K562 (cell line): ENCODE data around the gene PI4K2A. TPM values are rescaled to one million over a fixed set of nuclear protein-coding genes. Genes with fewer than 3 reads are reported as not detected.

Experiments used
- ASH1L ChIP-seq: fragments of 450-650 bp; IDR thresholded peaks from 2 replicates; pipeline ENCODE4 v1.6.1; 2018; ENCODE audit warnings: borderline replicate concordance, mild to moderate bottlenecking, low read depth; ENCODE audit not compliant: partially characterized antibody
- BRF1 ChIP-seq: IDR thresholded peaks from 3 replicates; pipeline ENCODE4 v1.6.1; 2011; ENCODE audit warnings: borderline replicate concordance, mild to moderate bottlenecking; ENCODE audit not compliant: insufficient read length; ENCODE audit errors: extremely low read depth
- CBX3 ChIP-seq, 2 experiments: IDR thresholded peaks; 1 replicate in 1 of 2; 2 replicates in 1 of 2; pipeline ENCODE4 v1.6.1; 2012; ENCODE audit warnings: inconsistent platforms in 2 of 2, low read length in 2 of 2, borderline replicate concordance in 1 of 2, control low read depth in 1 of 2
- CBX8 ChIP-seq: fragments of 200-600 bp; sonication (generic); IDR thresholded peaks from 2 replicates; pipeline ENCODE4 v1.6.1; 2012; ENCODE audit warnings: borderline replicate concordance, mixed run types, low read depth, mild to moderate bottlenecking, moderate library complexity, mixed read lengths, low read length, control low read depth, inconsistent platforms; ENCODE audit not compliant: poor library complexity, severe bottlenecking; ENCODE audit errors: extremely low read depth
- HBP1 ChIP-seq: fragments of 450-650 bp; formaldehyde crosslinking; IDR thresholded peaks from 2 replicates; pipeline ENCODE4 v1.4.0; 2022; ENCODE audit warnings: missing genetic modification characterization
- HDAC1 ChIP-seq, 2 experiments: fragments of 450-650 bp; IDR thresholded peaks; 2 replicates each; pipeline ENCODE4 v1.6.1; 2016 to 2017; ENCODE audit warnings: inconsistent platforms in 1 of 2, mild to moderate bottlenecking in 1 of 2, moderate library complexity in 1 of 2
- HDAC6 ChIP-seq: IDR thresholded peaks from 2 replicates; pipeline ENCODE4 v1.6.1; 2012; ENCODE audit warnings: low read depth, mild to moderate bottlenecking, control low read depth, inconsistent platforms, low read length, moderate library complexity
- HMGN3 ChIP-seq: IDR thresholded peaks from 2 replicates; pipeline ENCODE4 v1.6.1; 2011; ENCODE audit warnings: borderline replicate concordance, low read depth, mild to moderate bottlenecking, mixed read lengths, low read length; ENCODE audit not compliant: insufficient read length; ENCODE audit errors: extremely low read depth
- KLF16 ChIP-seq: IDR thresholded peaks from 2 replicates; pipeline ENCODE4 v1.6.1; 2016; ENCODE audit warnings: antibody characterized with exemption
- NFIC ChIP-seq: fragments of 450-650 bp; IDR thresholded peaks from 2 replicates; pipeline ENCODE4 v1.6.1; 2017; ENCODE audit warnings: mild to moderate bottlenecking, inconsistent platforms
- PTBP1 ChIP-seq: fragments of 200-400 bp; formaldehyde crosslinking; IDR thresholded peaks from 2 replicates; pipeline ENCODE4 v1.6.1; 2017; ENCODE audit warnings: low read depth, low read length
- RAD51 ChIP-seq: fragments of 450-650 bp; IDR thresholded peaks from 2 replicates; pipeline ENCODE4 v1.7.1; 2016; ENCODE audit warnings: low read depth, mild to moderate bottlenecking, borderline replicate concordance
- SLC30A9 ChIP-seq: fragments of 250-450 bp; sonication (Bioruptor Pico); IDR thresholded peaks from 2 replicates; pipeline ENCODE4 v1.8.0; 2022; ENCODE audit warnings: mild to moderate bottlenecking, moderate library complexity
- SRSF1 ChIP-seq: fragments of 200-400 bp; formaldehyde crosslinking; IDR thresholded peaks from 2 replicates; pipeline ENCODE4 v1.6.1; 2017; ENCODE audit warnings: mild to moderate bottlenecking, low read depth, low read length, moderate library complexity
- U2AF1 ChIP-seq: fragments of 200-400 bp; formaldehyde crosslinking; optimal IDR thresholded peaks from 2 replicates; pipeline ENCODE3; 2017; ENCODE audit warnings: mild to moderate bottlenecking, low read depth, low read length, moderate library complexity
- XRCC3 ChIP-seq: fragments of 450-650 bp; IDR thresholded peaks from 2 replicates; pipeline ENCODE4 v1.6.1; 2017; ENCODE audit warnings: mild to moderate bottlenecking, moderate library complexity
- ZNF830 ChIP-seq: fragments of 250-450 bp; sonication (Bioruptor Pico); IDR thresholded peaks from 2 replicates; pipeline ENCODE4 v1.5.0; 2021; ENCODE audit warnings: mild to moderate bottlenecking
- polyA plus RNA-seq, 8 experiments: library from polyadenylated mRNA; depleted of rRNA in 4 of 8; stranded (reverse) in 5 of 8; unstranded in 3 of 8; fragments of >200 nt; fragmentation: Nextera tagmentation in 2 of 8; fragmentation: Illumina TruSeq in 1 of 8; extraction: Ambion mirVana in 2 of 8; extraction: Trizol in 1 of 8; gene quantifications; 2 replicates each; pipeline versions ENCODE4 v1.2.1 to v1.2.3, GENCODE V29; 2011 to 2014; ENCODE audit warnings: inconsistent platforms in 1 of 8, missing spikeins in 1 of 8
- total RNA-seq, 7 experiments: library from RNA; depleted of rRNA in 6 of 7; stranded (reverse); fragments of >200 nt in 6 of 7; fragmentation: Illumina TruSeq in 2 of 7; extraction: Trizol in 2 of 7; gene quantifications; 2 replicates each; pipeline versions ENCODE4 v1.2.1 to v1.2.3, GENCODE V29; 2011 to 2021; ENCODE audit warnings: low replicate concordance in 1 of 7
- TF ChIP-seq, protein P1 (sequence below): fragments of 250-450 bp; sonication (Bioruptor Pico); IDR thresholded peaks from 2 replicates; pipeline ENCODE4 v1.6.1; 2021; ENCODE audit warnings: mild to moderate bottlenecking
- TF ChIP-seq, protein P2 (sequence below): fragments of 250-450 bp; sonication (Bioruptor Pico); IDR thresholded peaks from 2 replicates; pipeline ENCODE4 v1.5.0; 2021
- TF ChIP-seq, protein P3 (sequence below): IDR thresholded peaks from 2 replicates; pipeline ENCODE4 v1.6.1; 2016; ENCODE audit warnings: missing genetic modification characterization, missing compliant biosample characterization
- TF ChIP-seq, protein P4 (sequence below): sonication (generic); formaldehyde crosslinking; IDR thresholded peaks from 2 replicates; pipeline ENCODE4 v1.8.0; 2022; ENCODE audit warnings: mild to moderate bottlenecking, low read depth, missing genetic modification reagents

Gene PI4K2A
- total and polyA plus RNA-seq, 9 of the 15 experiments (the other 6 are each of a cell fraction or from before 2014, with no cell fraction given): 4.4 to 28.4 (median 16.5) TPM

DNA sequence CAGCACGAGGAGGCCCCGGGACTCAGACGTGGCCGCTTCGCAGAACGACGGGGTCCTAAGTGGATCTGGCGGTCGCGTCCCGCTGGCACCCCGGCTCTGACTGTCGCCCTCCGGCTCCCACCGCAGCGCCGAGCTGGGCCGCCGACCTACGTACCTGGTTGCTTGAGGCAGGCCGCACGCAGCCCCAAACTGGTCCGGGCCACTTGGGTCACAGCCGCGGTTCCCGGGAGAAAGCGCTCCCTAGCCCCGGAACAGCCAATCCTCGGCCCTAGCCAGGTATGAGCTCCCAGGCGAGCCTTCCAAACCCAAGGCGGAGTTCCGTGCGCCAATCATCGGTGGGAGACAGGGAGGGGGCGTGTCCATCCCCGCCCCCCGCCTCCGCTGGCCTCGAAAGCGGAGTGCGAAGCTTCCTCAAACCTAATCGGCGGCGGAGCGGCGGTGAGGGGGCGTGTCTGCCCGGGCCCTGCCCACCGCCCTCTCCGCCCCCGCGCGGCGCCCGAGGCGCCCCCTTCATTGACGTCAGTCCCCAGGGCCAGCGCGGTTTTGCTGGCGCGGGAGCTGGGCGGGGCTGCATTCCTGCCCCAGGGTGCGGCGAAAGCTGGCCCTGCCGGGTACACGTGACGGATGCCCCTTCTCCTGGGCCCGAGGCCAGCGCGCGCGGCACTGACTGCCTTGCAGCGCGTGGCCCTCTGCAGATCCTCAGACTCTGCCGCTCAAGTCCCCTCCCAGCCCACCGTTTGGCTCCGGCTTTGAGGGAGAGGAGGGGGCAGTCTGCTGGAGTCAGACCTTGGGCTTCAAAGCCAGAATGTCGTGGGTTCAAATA, 46.7 kb downstream of the PI4K2A start, which contains the start of gene AVPI1 (continued):
- peak; percentile 94 for TF ChIP-seq HMGN3
- peak; percentile 45; the same call in 1 of the 2 replicates for TF ChIP-seq KLF16
- TF ChIP-seq HBP1 (CRISPR knock-in tag): no peak
- no peak for TF ChIP-seq PTBP1
- TF ChIP-seq XRCC3: no peak
- TF ChIP-seq NFIC: peak; percentile 81
- no peak for TF ChIP-seq BRF1
- TF ChIP-seq, protein P1, sequence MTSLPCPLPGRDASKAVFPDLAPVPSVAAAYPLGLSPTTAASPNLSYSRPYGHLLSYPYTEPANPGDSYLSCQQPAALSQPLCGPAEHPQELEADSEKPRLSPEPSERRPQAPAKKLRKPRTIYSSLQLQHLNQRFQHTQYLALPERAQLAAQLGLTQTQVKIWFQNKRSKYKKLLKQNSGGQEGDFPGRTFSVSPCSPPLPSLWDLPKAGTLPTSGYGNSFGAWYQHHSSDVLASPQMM: no peak
- TF ChIP-seq, protein P2, sequence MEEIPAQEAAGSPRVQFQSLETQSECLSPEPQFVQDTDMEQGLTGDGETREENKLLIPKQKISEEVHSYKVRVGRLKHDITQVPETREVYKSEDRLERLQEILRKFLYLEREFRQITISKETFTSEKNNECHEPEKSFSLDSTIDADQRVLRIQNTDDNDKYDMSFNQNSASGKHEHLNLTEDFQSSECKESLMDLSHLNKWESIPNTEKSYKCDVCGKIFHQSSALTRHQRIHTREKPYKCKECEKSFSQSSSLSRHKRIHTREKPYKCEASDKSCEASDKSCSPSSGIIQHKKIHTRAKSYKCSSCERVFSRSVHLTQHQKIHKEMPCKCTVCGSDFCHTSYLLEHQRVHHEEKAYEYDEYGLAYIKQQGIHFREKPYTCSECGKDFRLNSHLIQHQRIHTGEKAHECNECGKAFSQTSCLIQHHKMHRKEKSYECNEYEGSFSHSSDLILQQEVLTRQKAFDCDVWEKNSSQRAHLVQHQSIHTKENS: no peak
- TF ChIP-seq ASH1L: no peak
- TF ChIP-seq U2AF1: no peak
- TF ChIP-seq SLC30A9 (CRISPR knock-in tag): no peak
- TF ChIP-seq, protein P3, sequence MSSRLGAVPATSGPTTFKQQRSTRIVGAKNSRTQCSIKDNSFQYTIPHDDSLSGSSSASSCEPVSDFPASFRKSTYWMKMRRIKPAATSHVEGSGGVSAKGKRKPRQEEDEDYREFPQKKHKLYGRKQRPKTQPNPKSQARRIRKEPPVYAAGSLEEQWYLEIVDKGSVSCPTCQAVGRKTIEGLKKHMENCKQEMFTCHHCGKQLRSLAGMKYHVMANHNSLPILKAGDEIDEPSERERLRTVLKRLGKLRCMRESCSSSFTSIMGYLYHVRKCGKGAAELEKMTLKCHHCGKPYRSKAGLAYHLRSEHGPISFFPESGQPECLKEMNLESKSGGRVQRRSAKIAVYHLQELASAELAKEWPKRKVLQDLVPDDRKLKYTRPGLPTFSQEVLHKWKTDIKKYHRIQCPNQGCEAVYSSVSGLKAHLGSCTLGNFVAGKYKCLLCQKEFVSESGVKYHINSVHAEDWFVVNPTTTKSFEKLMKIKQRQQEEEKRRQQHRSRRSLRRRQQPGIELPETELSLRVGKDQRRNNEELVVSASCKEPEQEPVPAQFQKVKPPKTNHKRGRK (tag): no peak
- TF ChIP-seq, protein P4, sequence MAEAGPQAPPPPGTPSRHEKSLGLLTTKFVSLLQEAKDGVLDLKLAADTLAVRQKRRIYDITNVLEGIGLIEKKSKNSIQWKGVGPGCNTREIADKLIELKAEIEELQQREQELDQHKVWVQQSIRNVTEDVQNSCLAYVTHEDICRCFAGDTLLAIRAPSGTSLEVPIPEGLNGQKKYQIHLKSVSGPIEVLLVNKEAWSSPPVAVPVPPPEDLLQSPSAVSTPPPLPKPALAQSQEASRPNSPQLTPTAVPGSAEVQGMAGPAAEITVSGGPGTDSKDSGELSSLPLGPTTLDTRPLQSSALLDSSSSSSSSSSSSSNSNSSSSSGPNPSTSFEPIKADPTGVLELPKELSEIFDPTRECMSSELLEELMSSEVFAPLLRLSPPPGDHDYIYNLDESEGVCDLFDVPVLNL (CRISPR knock-in tag): no peak
- no peak for TF ChIP-seq ZNF830 (CRISPR knock-in tag)
- TF ChIP-seq HDAC1 (IDR thresholded peaks at IDR 0.05): peak in 1 of 2 experiments; percentile 24; a peak in 2 of 4 replicates
- no peak for TF ChIP-seq HDAC6
- TF ChIP-seq RAD51: peak; percentile 67; the same call in 1 of the 2 replicates
- TF ChIP-seq CBX3 (IDR thresholded peaks at IDR 0.05; ENCODE audit: borderline replicate concordance in 1 of 2, low read length in 2 of 2): peak in 1 of 2 experiments; percentile 3; a peak in 1 of 3 replicates
- no peak for TF ChIP-seq CBX8
- TF ChIP-seq SRSF1: no peak
